HEK293T (cell line): ENCODE measurements around the gene PRKG1.

Experiments used
- ARNT ChIP-seq: fragments of 450-650 bp; IDR thresholded peaks from 2 replicates; pipeline ENCODE4 v1.6.1; 2017; ENCODE audit warnings: mild to moderate bottlenecking
- FOXA1 ChIP-seq: fragments of 450-650 bp; IDR thresholded peaks from 2 replicates; pipeline ENCODE4 v1.6.1; 2016; ENCODE audit warnings: mild to moderate bottlenecking
- HDGF ChIP-seq: fragments of 450-650 bp; IDR thresholded peaks from 2 replicates; pipeline ENCODE4 v1.6.1; 2017; ENCODE audit warnings: antibody characterized with exemption, borderline replicate concordance
- SP1 ChIP-seq: fragments of 450-650 bp; IDR thresholded peaks from 2 replicates; pipeline ENCODE4 v1.6.1; 2017
- ZNF384 ChIP-seq: fragments of 450-650 bp; IDR thresholded peaks from 2 replicates; pipeline ENCODE4 v1.6.1; 2016

GRCh38 chr10:51876979-51877378 is 802.7 kb downstream of the PRKG1 start:
- TF ChIP-seq ARNT (no peak), ZNF384 (no peak), HDGF (no peak), SP1 (no peak), FOXA1 (no peak)
